ENCODE measurements around the gene PEX11A.

PEX11A gene

GRCh38 chr15:89654847-89655805 is 35.4 kb downstream of the PEX11A start, which contains the start of gene KIF7:
KIF7 (minus strand) TSS chr15:89655467; CDS start chr15:89652930, 2,537 bp downstream.
- no peak for DNase-seq

GRCh38 chr15:89654301-89654761 is 36.2 kb downstream of the PEX11A start:
- DNase-seq = no peak

- DNase-seq = no peak
These were observed 37.0 kb downstream of the PEX11A start for GRCh38 chr15:89653578-89653977.

GRCh38 chr15:89652666-89653065 is 37.9 kb downstream of the PEX11A start:
- DNase-seq = no peak

- no peak for DNase-seq
These were observed 38.4 kb downstream of the PEX11A start for GRCh38 chr15:89652131-89652530.

GRCh38 chr15:89649716-89650115 is 40.8 kb downstream of the PEX11A start:
- DNase-seq = no peak

GRCh38 chr15:89649013-89649625 is 41.4 kb downstream of the PEX11A start:
- no peak for DNase-seq

GRCh38 chr15:89648106-89649012 is 42.2 kb downstream of the PEX11A start:
- no peak for DNase-seq

GRCh38 chr15:89647191-89647851 is 43.2 kb downstream of the PEX11A start:
- DNase-seq = peak; percentile 15

GRCh38 chr15:89646416-89647141 is 44.0 kb downstream of the PEX11A start:
- DNase-seq = no peak

GRCh38 chr15:89645680-89646079 is 44.9 kb downstream of the PEX11A start:
- no peak for DNase-seq

- no peak for DNase-seq
These were observed 48.4 kb downstream of the PEX11A start for GRCh38 chr15:89642106-89642505.

GRCh38 chr15:89641053-89641452 is 49.5 kb downstream of the PEX11A start:
- no peak for DNase-seq

GRCh38 chr15:89640245-89640644 is 50.3 kb downstream of the PEX11A start:
- DNase-seq = no peak

- no peak for DNase-seq
These were observed 57.0 kb downstream of the PEX11A start for GRCh38 chr15:89633585-89633984.

- DNase-seq = no peak
These were observed 57.8 kb downstream of the PEX11A start for GRCh38 chr15:89632563-89633430.

- DNase-seq = no peak
These were observed 58.7 kb downstream of the PEX11A start for GRCh38 chr15:89631902-89632264.
